ENCODE data around the gene RHBDL2. TPM values are rescaled to one million over a fixed set of nuclear protein-coding genes. Genes with fewer than 3 reads are reported as not detected.
"Not testable (repeated sequence)": the region's sequence is repeated elsewhere in the genome, so short reads cannot be mapped to it uniquely, and the experiment has no call there.

Gene RHBDL2
- total RNA-seq, 3 donors from 2014 or later, result not detected

DNA sequence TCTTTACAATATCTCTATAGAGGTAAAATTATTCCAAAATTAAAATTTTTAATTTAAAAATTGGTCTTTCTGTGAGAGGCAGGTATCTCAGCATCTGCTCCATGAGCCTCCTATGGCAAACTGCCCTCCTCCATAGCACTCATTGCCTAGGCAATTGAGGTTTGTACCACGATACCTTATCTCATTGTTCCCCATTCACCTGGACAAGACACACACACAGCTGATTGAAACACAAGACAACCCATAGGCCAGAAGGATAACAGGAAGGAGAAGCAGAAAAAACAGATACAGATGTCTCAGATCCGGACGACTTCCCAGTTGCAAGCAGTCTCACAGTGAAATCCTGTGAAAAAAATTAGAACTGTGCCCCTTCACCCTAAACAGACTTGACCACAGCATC is 24.3 kb downstream of the RHBDL2 start:
- no peaks in the 10 kb centered on the region for H3K9me3 Mint-ChIP-seq
- no peak for ATAC-seq
- no peak overlapping the region for H3K4me3 Mint-ChIP-seq
- H3K27me3 Mint-ChIP-seq (ENCODE audit: low read depth), result no peaks in the 10 kb centered on the region
- peaks cover 2% of the 10 kb centered on the region for H3K4me1 Mint-ChIP-seq (ENCODE audit: low read depth)
- H3K36me3 Mint-ChIP-seq (ENCODE audit: insufficient read depth), result no peaks in the 10 kb centered on the region
- DNase-seq, result no peak

DNA sequence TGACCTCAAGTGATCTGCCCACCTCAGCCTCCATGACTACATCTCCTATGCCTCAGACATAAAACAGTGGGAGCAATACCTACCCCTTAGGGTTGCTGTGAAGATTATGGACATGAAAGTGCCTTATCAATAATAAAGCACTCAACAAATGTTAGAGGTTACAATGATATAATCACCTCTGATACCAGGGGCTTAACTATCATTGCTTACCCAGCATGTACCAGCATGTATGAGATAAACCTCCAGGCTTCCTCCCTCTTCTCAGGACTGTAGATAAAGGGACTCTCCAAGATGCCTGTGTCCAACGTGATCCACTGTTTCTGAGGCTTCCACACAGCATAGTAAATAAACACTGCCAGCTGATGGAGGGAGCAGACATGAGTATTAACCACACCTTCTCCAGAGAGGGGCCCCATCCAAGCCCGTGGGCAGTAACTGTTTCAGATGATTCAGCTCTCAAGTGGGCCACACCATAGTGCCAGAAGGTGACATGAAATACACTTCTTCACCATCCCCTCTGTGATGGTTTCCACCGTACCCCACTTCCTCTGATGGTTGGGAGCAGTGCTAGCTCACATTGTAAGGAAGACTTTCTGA is 26.2 kb downstream of the RHBDL2 start:
- Mint-ChIP-seq H3K4me3 (no peak overlapping the region), H3K9me3 (no peaks in the 10 kb centered on the region), H3K27me3 (ENCODE audit: low read depth) (no peaks in the 10 kb centered on the region), H3K4me1 (ENCODE audit: low read depth) (peaks cover 2% of the 10 kb centered on the region), H3K36me3 (ENCODE audit: insufficient read depth) (no peaks in the 10 kb centered on the region)
- DNase-seq (no peak), ATAC-seq (peak; percentile 27 to 61)

DNA sequence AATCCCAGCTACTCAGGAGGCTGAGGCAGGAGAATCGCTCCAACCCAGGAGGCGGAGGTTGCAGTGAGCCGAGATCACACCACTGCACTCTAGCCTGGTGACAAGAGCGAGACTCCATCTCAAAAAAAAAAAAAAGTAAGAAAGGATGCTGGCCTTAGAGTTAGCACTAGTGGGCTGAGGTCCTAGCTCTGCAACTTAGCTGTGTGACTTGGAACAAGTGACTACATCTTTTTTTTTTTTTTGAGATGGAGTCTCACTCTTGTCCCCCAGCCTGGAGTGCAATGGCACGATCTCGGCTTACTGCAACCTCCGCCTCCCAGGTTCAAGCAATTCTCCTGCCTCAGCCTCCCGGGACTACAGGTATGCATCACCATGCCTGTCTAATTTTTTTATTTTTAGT is 26.7 kb downstream of the RHBDL2 start:
- H3K4me1 Mint-ChIP-seq (ENCODE audit: low read depth); H3K36me3 Mint-ChIP-seq (ENCODE audit: insufficient read depth); DNase-seq; H3K9me3 Mint-ChIP-seq; H3K27me3 Mint-ChIP-seq (ENCODE audit: low read depth); ATAC-seq; H3K4me3 Mint-ChIP-seq: not testable (repeated sequence)

DNA sequence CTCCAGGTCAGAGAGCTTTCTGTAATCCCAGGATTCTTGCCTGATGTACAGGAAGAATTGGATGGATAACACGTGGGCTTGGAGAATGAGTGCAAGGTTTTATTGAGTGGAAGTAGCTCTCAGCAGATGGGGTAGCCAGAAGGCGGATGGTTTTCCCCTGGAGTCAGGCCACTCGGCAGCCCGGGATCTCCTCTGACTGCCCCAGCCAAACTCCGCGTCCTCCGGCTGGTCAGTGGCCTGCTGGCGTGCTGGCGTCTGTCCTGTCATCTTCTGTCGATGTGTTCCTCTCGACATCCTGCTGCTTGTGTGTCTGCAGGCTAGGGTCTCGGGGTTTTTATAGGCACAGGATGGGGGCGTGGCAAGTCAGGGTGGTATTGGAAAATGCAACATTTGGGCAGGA is 32.8 kb downstream of the RHBDL2 start:
- H3K27me3 Mint-ChIP-seq (ENCODE audit: low read depth), result no peaks in the 10 kb centered on the region
- no peaks in the 10 kb centered on the region for H3K4me1 Mint-ChIP-seq (ENCODE audit: low read depth)
- no peak for ATAC-seq
- peaks cover 6% of the 10 kb centered on the region for H3K9me3 Mint-ChIP-seq
- no peak overlapping the region for H3K4me3 Mint-ChIP-seq
- no peaks in the 10 kb centered on the region for H3K36me3 Mint-ChIP-seq (ENCODE audit: insufficient read depth)
- no peak for DNase-seq

DNA sequence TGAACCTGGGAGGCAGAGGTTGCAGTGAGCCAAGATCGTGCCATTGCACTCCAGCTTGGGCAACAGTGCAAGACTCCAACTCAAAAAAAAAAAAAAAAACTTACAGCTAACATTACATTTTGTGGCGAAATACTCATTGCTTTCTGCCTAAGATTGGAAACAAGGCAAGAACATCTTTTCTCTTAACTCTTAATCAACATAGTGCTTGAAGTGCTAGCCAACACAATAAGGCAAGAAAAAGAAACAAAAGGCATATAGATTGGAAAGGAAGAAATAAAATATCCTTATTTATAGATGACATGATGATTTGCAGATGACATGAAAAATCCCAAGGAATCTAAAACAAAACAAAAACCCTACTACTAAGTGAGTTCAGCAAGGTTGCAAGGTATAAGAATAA is 35.6 kb downstream of the RHBDL2 start:
- H3K27me3 Mint-ChIP-seq (ENCODE audit: low read depth), result no peaks in the 10 kb centered on the region
- DNase-seq (no peak), ATAC-seq (no peak)
- H3K9me3 Mint-ChIP-seq, result peaks cover 6% of the 10 kb centered on the region
- no peaks in the 10 kb centered on the region for H3K4me1 Mint-ChIP-seq (ENCODE audit: low read depth)
- H3K36me3 Mint-ChIP-seq (ENCODE audit: insufficient read depth), result no peaks in the 10 kb centered on the region
- H3K4me3 Mint-ChIP-seq, result no peak overlapping the region

DNA sequence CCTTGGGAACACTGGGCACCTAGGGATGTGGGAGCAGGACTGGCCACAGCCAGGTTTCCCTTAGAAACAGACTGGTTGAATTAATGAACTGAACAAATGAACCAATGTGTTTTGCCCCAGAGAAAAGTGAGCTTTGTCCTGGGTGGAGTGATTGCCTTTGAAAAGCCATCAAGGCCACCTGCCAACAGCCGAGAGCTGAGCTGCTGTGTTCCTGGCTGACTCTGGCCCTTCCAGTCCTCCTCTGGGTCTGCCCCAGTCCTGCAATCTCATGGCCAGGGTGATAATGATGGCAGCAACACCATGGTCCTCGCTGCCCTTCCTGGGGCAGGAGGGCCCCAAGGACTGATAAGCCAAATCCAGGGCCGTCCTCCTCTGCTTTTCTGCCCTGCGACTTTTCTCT is 42.1 kb downstream of the RHBDL2 start:
- no peaks in the 10 kb centered on the region for H3K36me3 Mint-ChIP-seq (ENCODE audit: insufficient read depth)
- H3K27me3 Mint-ChIP-seq (ENCODE audit: low read depth), result no peaks in the 10 kb centered on the region
- H3K9me3 Mint-ChIP-seq, result no peaks in the 10 kb centered on the region
- no peak overlapping the region for H3K4me3 Mint-ChIP-seq
- DNase-seq (no peak), ATAC-seq (no peak)
- H3K4me1 Mint-ChIP-seq (ENCODE audit: low read depth), result no peaks in the 10 kb centered on the region

DNA sequence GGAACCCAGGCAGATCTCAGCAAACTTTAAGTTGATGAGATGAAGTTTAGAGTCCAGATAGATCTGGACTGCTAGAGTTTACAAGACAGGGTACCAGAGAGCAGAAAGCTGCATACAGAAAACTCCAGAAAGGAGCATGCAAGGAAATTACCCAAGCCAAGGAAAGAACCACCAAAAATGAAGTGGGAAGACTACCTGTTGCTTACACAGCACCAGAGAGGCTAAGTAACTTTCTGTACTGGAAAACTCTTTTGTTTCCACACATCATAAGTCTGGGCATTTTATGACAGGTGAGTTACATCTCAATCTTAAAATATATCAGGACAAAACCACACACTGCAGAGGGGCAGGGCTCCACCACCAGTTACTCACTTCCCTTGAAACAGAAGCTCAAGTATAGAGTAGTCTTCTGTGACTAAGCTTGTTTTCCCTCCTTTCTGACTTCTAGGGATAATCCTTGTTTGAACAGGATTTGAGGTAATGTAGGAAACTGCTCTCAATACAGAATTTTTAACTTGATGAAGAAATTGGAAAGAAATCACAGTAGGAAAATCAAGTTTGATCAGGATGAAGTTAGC is 42.9 kb downstream of the RHBDL2 start:
- H3K36me3 Mint-ChIP-seq (ENCODE audit: insufficient read depth), result no peaks in the 10 kb centered on the region
- H3K4me1 Mint-ChIP-seq (ENCODE audit: low read depth), result no peaks in the 10 kb centered on the region
- H3K4me3 Mint-ChIP-seq, result no peak overlapping the region
- no peaks in the 10 kb centered on the region for H3K27me3 Mint-ChIP-seq (ENCODE audit: low read depth)
- no peaks in the 10 kb centered on the region for H3K9me3 Mint-ChIP-seq
- ATAC-seq, result no peak
- DNase-seq, result no peak

DNA sequence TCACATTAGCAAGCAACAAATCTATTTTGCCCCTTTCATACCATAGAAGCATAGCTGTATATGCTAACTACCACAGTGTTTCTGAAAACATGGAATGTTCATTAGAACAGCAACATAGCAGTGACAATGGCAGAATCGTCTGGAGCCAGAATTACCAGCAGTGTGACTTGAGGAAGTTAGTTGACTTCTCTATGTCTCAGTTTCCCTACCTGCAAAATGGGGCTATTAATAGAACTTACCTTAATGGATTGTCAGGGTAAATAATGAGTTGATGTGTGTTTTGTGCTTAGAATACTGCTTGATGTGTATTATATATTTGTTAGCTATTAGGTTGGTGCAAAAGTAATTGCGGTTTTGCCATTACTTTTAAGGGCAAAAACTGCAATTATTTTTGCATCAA is 45.5 kb downstream of the RHBDL2 start:
- Mint-ChIP-seq H3K4me1 (ENCODE audit: low read depth) (no peaks in the 10 kb centered on the region), H3K9me3 (no peaks in the 10 kb centered on the region), H3K4me3 (no peak overlapping the region), H3K36me3 (ENCODE audit: insufficient read depth) (no peaks in the 10 kb centered on the region), H3K27me3 (ENCODE audit: low read depth) (no peaks in the 10 kb centered on the region)
- DNase-seq, result no peak
- no peak for ATAC-seq

DNA sequence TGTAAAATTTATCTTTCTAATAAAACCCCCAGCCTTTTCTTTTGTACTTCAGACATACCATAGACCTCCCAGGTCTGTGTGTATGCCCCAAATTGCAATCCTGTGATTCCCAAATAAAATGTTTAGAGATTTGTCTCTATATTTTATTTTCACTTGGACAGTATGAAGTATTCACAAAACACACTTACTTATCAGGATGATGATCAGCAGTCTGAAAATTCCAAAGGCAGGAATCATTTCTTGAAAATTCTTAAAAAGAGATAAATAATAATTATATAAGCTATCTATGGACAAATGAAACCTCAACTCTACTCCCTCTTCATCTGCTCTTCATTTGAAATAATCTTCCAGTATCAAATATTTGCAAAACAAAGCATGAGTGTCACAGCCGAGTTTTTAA is 48.7 kb downstream of the RHBDL2 start:
- DNase-seq (no peak), ATAC-seq (no peak)
- no peaks in the 10 kb centered on the region for H3K27me3 Mint-ChIP-seq (ENCODE audit: low read depth)
- no peaks in the 10 kb centered on the region for H3K9me3 Mint-ChIP-seq
- no peak overlapping the region for H3K4me3 Mint-ChIP-seq
- no peaks in the 10 kb centered on the region for H3K4me1 Mint-ChIP-seq (ENCODE audit: low read depth)
- H3K36me3 Mint-ChIP-seq (ENCODE audit: insufficient read depth), result no peaks in the 10 kb centered on the region

DNA sequence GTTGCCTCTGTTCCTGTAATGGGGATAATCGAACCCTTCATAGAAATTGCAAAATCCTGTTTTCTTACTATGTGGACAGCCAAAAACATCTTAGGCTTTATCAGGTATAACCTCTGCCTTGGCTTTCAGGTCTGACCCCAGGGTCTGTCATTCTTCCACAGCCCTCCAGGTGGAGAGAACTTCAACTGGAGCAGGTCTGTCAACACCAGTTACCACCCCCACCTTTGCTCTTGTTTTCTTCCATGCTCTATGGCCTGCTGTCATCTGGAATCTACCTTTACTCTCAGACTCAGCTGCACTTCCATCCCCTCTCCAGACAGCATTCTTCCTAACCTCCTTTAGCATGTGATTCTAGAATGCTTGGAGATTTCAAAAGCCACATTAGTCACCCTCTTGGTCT is 49.9 kb downstream of the RHBDL2 start:
- Mint-ChIP-seq H3K4me1 (ENCODE audit: low read depth) (no peaks in the 10 kb centered on the region), H3K27me3 (ENCODE audit: low read depth) (no peaks in the 10 kb centered on the region), H3K4me3 (no peak overlapping the region), H3K36me3 (ENCODE audit: insufficient read depth) (no peaks in the 10 kb centered on the region), H3K9me3 (no peaks in the 10 kb centered on the region)
- DNase-seq, result no peak
- ATAC-seq, result no peak

DNA sequence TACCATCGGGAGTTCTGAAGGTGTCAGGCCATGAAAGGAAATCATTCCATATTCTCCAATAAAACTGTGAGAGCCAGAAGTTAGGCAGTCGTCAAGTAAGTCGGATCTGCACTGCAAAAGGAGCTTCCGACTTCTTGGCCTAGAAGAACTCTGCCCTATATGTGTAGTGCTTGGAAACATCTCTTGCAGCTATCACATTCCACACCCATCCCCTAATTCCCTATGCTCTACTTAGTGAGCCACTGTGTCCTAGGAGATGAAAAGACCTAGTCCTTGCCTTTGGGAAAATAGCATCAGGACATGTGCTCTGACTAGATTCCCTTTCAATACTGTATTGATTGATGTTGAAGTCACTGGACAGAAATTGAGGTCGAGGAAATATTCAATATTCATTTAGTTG is 52.0 kb downstream of the RHBDL2 start:
- H3K9me3 Mint-ChIP-seq, result no peaks in the 10 kb centered on the region
- no peaks in the 10 kb centered on the region for H3K27me3 Mint-ChIP-seq (ENCODE audit: low read depth)
- no peaks in the 10 kb centered on the region for H3K36me3 Mint-ChIP-seq (ENCODE audit: insufficient read depth)
- no peak overlapping the region for H3K4me3 Mint-ChIP-seq
- ATAC-seq (no peak), DNase-seq (no peak)
- no peaks in the 10 kb centered on the region for H3K4me1 Mint-ChIP-seq (ENCODE audit: low read depth)

DNA sequence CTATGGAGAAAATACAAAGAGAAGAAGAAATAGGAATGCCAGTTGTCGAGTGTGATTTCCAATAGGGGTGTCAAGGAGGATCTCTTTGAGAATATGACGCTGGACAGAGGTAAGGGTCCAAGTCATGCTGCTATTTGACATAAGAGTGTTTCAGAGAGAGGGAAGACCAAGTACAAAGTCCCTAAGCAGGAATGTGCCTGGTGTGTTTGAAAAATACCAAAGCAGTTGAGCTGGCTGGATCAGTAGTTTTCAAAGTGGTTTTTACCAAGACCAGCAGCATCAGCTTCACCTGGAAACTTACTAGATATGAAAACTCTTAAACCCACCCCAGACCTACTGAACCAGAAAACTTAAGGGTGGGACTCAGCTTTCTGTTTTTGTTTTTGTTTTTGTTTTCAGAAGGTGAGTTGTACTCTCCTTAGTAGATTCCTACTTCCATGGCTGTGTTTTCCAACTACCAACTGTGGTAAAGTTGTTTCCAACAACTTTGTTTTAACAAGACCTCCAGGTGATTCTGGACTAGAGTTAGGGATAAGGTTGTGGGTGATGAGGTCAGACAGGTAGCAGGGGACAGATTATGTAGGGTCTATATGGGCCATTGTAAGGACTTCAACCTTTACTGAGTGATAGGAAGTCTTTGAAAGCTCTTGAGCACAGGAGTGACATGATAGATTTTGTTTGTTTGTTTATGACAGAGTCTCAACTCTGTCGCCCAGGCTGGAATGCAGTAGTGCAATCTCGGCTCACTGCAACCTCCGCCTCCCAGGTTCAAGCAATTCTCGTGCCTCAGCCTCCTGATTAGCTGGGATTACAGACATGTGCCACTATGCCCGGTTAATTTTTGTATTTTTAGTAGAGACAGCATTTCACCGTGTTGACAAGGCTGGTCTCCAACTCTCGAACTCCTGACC is 53.0 kb downstream of the RHBDL2 start:
- H3K4me3 Mint-ChIP-seq, result no peak overlapping the region
- no peaks in the 10 kb centered on the region for H3K4me1 Mint-ChIP-seq (ENCODE audit: low read depth)
- ATAC-seq (no peak), DNase-seq (no peak)
- H3K27me3 Mint-ChIP-seq (ENCODE audit: low read depth), result no peaks in the 10 kb centered on the region
- no peaks in the 10 kb centered on the region for H3K36me3 Mint-ChIP-seq (ENCODE audit: insufficient read depth)
- H3K9me3 Mint-ChIP-seq, result no peaks in the 10 kb centered on the region

DNA sequence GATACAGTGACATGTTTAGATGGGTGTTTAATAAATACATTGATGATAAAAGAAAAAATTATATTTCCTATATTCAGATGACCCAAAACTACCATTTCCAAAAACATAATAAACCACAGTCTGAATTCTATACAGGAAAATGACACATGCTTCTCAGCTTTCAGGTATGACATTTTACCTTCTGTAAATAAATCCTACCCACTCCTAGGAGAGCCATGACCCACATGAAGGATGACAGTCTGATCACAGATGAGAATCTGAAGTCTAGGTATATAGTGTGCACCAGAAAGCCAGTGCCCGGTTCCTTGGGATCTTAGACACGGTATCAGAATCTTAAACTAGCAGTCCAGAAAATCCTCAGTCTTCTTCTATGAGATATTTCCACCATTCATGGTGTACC is 56.5 kb downstream of the RHBDL2 start:
- no peaks in the 10 kb centered on the region for H3K27me3 Mint-ChIP-seq (ENCODE audit: low read depth)
- H3K36me3 Mint-ChIP-seq (ENCODE audit: insufficient read depth), result no peaks in the 10 kb centered on the region
- no peak overlapping the region for H3K4me3 Mint-ChIP-seq
- no peaks in the 10 kb centered on the region for H3K4me1 Mint-ChIP-seq (ENCODE audit: low read depth)
- ATAC-seq (no peak), DNase-seq (no peak)
- H3K9me3 Mint-ChIP-seq, result no peaks in the 10 kb centered on the region

DNA sequence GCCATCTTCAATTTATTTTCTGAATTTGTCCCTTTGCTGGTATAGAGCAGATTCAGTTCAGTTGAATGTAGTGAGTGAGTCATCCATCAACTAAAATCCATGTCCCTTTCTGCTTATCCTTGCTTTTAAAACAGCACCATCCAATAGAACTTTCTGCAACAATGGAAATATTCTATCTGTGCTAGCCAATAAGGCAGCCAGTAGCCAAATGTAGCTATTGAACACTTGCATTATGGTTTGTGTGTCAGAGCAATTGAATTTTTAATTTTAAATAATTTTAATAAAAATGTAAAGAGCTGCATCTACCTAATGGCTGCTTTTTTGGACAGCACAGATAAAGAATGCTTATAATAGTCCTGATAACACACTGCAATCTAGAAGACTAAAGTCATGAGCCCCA is 60.1 kb downstream of the RHBDL2 start, which contains the start of gene GJA9:
GJA9 (minus strand) TSS at position 101 of the 400 bp plus-strand sequence. CDS start 5,489 bp downstream, outside the sequence.
- H3K9me3 Mint-ChIP-seq, result no peaks in the 10 kb centered on the region
- no peak within 1 kb of the TSS for H3K4me3 Mint-ChIP-seq
- H3K27me3 Mint-ChIP-seq (ENCODE audit: low read depth), result no peaks in the 10 kb centered on the region
- no peak for ATAC-seq
- no peaks in the 10 kb centered on the region for H3K36me3 Mint-ChIP-seq (ENCODE audit: insufficient read depth)
- H3K4me1 Mint-ChIP-seq (ENCODE audit: low read depth), result no peaks in the 10 kb centered on the region
- no peak for DNase-seq

DNA sequence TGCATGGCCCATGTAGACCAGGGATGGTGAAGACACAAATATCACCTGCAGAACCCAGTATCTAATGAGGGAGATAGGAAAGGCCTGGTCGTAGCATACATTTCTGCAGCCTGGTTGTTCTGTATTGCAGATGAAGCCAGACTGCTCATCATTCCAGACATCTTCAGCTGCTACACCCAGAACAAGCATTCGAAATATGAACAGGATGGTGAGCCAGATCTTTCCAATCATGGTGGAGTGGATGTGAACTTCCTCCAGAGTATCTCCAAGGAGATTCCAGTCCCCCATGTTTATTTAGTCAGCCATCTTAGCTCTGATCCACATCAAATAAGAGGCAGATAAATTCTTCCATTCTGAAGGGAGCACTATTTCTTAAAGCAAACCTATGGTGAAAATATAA is 65.8 kb downstream of the RHBDL2 start:
- H3K27me3 Mint-ChIP-seq (ENCODE audit: low read depth), result no peaks in the 10 kb centered on the region
- no peaks in the 10 kb centered on the region for H3K9me3 Mint-ChIP-seq
- no peak overlapping the region for H3K4me3 Mint-ChIP-seq
- ATAC-seq, result no peak
- H3K36me3 Mint-ChIP-seq (ENCODE audit: insufficient read depth), result no peaks in the 10 kb centered on the region
- no peak for DNase-seq
- H3K4me1 Mint-ChIP-seq (ENCODE audit: low read depth), result peaks cover 24% of the 10 kb centered on the region
